ENCODE data around the gene PACRG. TPM values are rescaled to one million over a fixed set of nuclear protein-coding genes. Genes with fewer than 3 reads are reported as not detected.

The PACRG gene
- total RNA-seq, 1 experiment from 2014 or later = 0.44 TPM

- TF ChIP-seq AFF4 (CRISPR knock-in tag; IDR thresholded peaks at IDR 0.05; ENCODE audit: borderline replicate concordance) (no peak), PREB (CRISPR knock-in tag; IDR thresholded peaks at IDR 0.05; ENCODE audit: borderline replicate concordance) (no peak), EMX1 (CRISPR knock-in tag; IDR thresholded peaks at IDR 0.05) (no peak), NR2C2 (CRISPR knock-in tag; IDR thresholded peaks at IDR 0.05) (no peak), PRDM15 (CRISPR knock-in tag; IDR thresholded peaks at IDR 0.05) (no peak), CREB1 (CRISPR knock-in tag; IDR thresholded peaks at IDR 0.05) (no peak), IRF1 (CRISPR knock-in tag; IDR thresholded peaks at IDR 0.05) (no peak), STAT6 (CRISPR knock-in tag; conservative IDR thresholded peaks at IDR 0.05; ENCODE audit: low read depth) (no peak), ZBTB43 (CRISPR knock-in tag; IDR thresholded peaks at IDR 0.05) (no peak), ARID4B (CRISPR knock-in tag; IDR thresholded peaks at IDR 0.05; ENCODE audit: borderline replicate concordance) (no peak), SP1 (CRISPR knock-in tag; conservative IDR thresholded peaks at IDR 0.05) (no peak), ZNF512 (CRISPR knock-in tag; IDR thresholded peaks at IDR 0.05; ENCODE audit: borderline replicate concordance) (no peak)
Observed at GRCh38 chr6:163179721-163180120, 451.9 kb downstream of the PACRG start (continued).
